ENCODE data around the gene NME7. TPM values are rescaled to one million over a fixed set of nuclear protein-coding genes. Genes with fewer than 3 reads are reported as not detected.

NME7 gene
- total RNA-seq, 1 experiment from 2014 or later, result 13.2 TPM

- H3K4me1 ChIP-seq (ENCODE audit: insufficient read depth, low read length), result peaks cover 4% of the 10 kb centered on the region
- no peak overlapping the region for H2BK15ac ChIP-seq (ENCODE audit: low read depth, low read length)
- no peak overlapping the region for H4K5ac ChIP-seq (ENCODE audit: insufficient read length, low read depth, low read length)
- H3K4me1 Mint-ChIP-seq, result peaks cover 15 to 19% of the 10 kb centered on the region in 2 experiments
- no peak overlapping the region for H3K4me3 Mint-ChIP-seq
- H3K79me2 ChIP-seq (ENCODE audit: insufficient read depth, low read length), result no peaks in the 10 kb centered on the region
- no peak overlapping the region for H3K4ac ChIP-seq (ENCODE audit: low read depth, low read length)
- peaks cover 0 to 8% (median 2%) of the 10 kb centered on the region in 3 experiments; a peak in 1 of 7 replicates for H3K36me3 Mint-ChIP-seq (ENCODE audit: insufficient read depth in 1 of 3, low read depth in 3 of 3)
- H3K27me3 Mint-ChIP-seq (ENCODE audit: low read depth), result no peaks in the 10 kb centered on the region
- H2BK5ac ChIP-seq (ENCODE audit: insufficient read length, low read length), result no peak overlapping the region
- H3K9me3 ChIP-seq (ENCODE audit: control insufficient read depth, low read depth, low read length), result no peaks in the 10 kb centered on the region
- H2AK5ac ChIP-seq (ENCODE audit: insufficient read length, low read length), result no peak overlapping the region
- 0 out of 7 replicates have a peak overlapping the region, but pooled peaks of 1 of the 3 experiments have one; percentile 6 for H3K27ac Mint-ChIP-seq
- H3K18ac ChIP-seq (ENCODE audit: insufficient read length, low read depth, low read length), result no peak overlapping the region
- no peak overlapping the region for H2BK12ac ChIP-seq (ENCODE audit: insufficient read length, low read depth, low read length)
- no peaks in the 10 kb centered on the region for H3K79me1 ChIP-seq (ENCODE audit: insufficient read depth, low read depth, low read length, poor library complexity, severe bottlenecking)
- no peaks in the 10 kb centered on the region for H4K20me1 ChIP-seq (ENCODE audit: control insufficient read depth, insufficient read depth, insufficient read length)
- no CpG with 5 or more reads among the region's 5 CpGs for WGBS (ENCODE audit: extremely low coverage, insufficient read length, low lambda C conversion rate)
- H3T11ph ChIP-seq (ENCODE audit: low read length), result no peak overlapping the region
- H2BK120ac ChIP-seq (ENCODE audit: low read depth, low read length, poor library complexity, severe bottlenecking), result no peak overlapping the region
- no peak overlapping the region for H4K8ac ChIP-seq (replicated peaks; ENCODE audit: insufficient read length, low read depth, low read length)
- no peaks in the 10 kb centered on the region for H3K23me2 ChIP-seq (ENCODE audit: insufficient read length, low read depth, low read length, poor library complexity, severe bottlenecking)
- H2BK20ac ChIP-seq (ENCODE audit: low read depth, low read length, poor library complexity, severe bottlenecking), result no peak overlapping the region
- no peaks in the 10 kb centered on the region for H3K27me3 ChIP-seq (ENCODE audit: insufficient read depth, low read length)
- no peak overlapping the region for H3K56ac ChIP-seq (ENCODE audit: insufficient read length, low read depth, low read length)
- no peak overlapping the region for H3K23ac ChIP-seq (ENCODE audit: insufficient read length, low read depth, low read length)
- no peak overlapping the region for H2AFZ ChIP-seq (ENCODE audit: low read length)
- no peak overlapping the region for H3K14ac ChIP-seq (ENCODE audit: insufficient read depth, low read length)
- no peak overlapping the region for H3K4me2 ChIP-seq (ENCODE audit: insufficient read depth, insufficient read length, low read length)
- no peak overlapping the region for H3K27ac ChIP-seq (ENCODE audit: insufficient read length, low read depth, low read length)
- no peak for TF ChIP-seq CTCF (conservative IDR thresholded peaks at IDR 0.05)
- H4K91ac ChIP-seq (ENCODE audit: insufficient read length, low read depth, low read length), result no peak overlapping the region
- no peak for DNase-seq
- peaks cover 0 to 8% of the 10 kb centered on the region in 2 experiments; a peak in 3 of 5 replicates for H3K9me3 Mint-ChIP-seq
- H3K9ac ChIP-seq (ENCODE audit: extremely low read depth, insufficient read length, low read length), result no peak overlapping the region
These were observed 166.4 kb downstream of the NME7 start for GRCh38 chr1:169201084-169201619.

All from H9 (cell line).